Kidney capillary endothelial cell (primary cell): ENCODE measurements around the gene PAWR.
"Not testable (repeated sequence)": the region's sequence is repeated elsewhere in the genome, so short reads cannot be mapped to it uniquely, and the experiment has no call there.

Source experiments
- DNase-seq: peaks from one replicate; pipeline ENCODE4 v3.0.0-alpha.2; 2018; ENCODE audit warnings: low spot score

PAWR gene

DNA sequence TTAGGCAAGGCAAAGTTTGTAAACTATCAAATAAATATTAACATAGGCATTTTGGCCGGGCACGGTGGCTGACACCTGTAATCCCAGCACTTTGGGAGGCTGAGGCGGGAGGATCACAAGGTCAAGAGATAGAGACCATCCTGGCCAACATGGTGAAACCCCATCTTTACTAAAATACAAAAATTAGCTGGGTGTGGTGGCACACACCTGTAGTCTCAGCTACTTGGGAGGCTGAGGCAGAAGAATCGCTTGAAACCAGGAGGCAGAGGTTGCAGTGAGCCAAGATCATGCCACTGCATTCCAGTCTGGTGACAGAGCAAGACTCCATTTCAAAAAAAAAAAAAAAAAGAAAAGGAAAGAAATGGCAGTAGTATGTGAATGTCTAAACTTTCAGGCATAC, 43.9 kb downstream of the PAWR start:
- not testable (repeated sequence) for DNase-seq

DNA sequence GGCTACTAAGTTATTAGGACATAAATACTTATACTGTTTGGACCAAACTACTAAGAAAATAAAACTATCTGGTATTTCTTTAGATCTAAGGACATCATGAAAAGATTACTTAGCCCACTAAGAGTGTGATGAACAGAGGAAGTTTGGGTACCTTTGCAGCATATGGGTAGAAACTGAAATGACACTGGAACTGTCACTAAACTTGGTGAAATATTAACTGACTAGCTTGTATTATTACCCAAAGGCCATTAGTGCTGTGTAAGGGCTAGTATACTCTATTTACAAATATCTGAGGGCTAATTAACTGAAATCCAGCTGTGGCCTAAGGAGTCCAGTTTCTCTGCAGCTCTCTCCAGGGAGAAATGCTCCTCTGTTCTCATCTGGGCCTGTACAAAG, 45.5 kb downstream of the PAWR start:
- no peak for DNase-seq

DNA sequence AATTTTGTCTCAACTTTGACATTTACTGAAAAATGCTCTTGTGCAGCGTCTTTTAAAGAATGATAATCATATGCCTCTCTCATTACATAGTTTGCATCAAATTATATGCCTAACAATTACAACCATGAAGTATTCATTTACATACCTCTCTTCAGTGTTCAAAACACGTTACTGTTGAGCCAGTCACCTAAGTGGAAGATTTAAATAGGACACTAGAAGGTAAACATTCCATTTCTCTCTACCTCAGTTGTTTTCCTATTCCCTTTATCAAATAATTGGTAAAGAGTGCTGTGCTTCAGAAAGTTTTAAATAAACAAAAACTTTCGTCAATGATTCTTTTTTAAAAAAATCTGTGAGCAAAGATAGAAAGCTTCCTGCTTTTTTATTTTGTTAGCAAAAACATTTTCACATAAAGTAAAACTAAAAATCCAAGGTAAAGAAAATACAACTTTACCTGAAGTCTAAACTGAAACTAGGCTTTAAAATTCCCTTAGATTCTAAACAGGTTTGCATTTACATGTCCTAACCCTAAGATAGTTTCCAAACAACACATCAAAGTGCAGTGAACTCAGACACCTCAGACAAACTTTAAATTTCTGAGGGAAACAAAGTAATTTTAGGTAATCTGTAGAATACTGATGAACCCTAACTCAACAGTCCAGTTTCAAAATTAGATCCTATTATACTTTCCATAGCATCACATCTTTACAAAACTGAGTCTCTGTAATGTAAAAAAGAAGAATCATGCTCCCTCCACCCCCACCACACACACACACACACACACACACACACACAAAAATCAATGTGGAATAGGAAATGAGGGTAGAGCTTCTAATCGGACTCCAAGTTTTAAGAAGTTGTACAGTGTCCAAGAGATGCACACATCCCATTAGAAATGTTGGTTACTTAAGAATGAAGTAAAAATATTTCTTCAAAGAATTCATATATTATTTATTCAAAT, 46.2 kb downstream of the PAWR start:
- DNase-seq = no peak

DNA sequence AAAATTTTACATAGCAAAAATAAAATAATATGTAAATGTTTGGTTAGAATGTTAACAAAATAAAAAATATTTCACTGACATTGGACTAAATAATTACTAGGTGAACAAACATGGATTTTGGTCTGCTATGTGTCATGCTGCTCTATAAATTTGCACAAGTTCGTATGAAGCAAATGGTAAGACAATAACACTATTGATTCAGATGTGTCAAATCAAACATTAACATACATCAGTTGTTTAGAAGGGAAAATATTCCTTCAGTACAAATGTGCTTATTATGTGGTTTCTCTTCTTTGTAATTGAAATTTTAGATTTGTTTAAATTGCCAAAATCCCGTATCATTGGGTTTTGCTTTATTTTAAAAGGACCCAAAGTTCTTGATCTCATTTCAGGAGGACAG, 46.9 kb downstream of the PAWR start:
- DNase-seq = no peak

DNA sequence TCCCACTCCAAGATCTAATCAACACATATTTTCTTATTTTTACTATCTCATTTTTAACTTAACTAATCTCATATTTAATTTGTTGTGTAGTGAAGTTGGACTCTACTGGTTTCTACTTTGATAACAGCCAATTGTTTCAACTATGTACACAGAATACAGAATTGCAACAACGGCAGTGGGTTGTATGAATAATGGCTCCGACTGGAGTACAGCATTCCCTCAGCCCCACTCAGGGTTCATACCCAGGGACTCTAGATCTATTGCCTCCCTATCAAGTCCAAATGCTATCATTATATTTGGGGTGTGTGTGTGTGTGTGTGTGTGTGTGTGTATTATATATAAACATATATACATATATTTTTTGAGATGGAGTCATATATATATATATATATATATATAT, 52.3 kb downstream of the PAWR start:
- no peak for DNase-seq

DNA sequence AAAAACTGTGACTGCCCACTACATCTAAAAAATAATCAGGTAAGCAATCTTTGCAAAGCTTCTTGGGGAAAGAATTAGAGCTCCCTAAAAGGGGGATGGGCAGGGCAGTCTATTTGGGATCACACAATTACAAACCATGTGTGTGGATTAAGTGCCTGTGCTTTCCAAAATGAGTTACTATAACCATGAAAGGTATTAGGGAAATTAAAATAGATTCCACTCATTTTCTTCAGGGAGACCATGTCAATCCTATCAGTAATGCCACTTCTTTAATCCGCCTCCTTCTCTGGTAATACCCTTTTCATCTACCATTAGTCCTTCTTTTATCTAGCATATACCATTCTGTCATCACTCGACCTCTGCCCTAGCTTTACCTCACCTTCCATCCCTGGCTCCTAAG, 53.7 kb downstream of the PAWR start:
- no peak for DNase-seq

DNA sequence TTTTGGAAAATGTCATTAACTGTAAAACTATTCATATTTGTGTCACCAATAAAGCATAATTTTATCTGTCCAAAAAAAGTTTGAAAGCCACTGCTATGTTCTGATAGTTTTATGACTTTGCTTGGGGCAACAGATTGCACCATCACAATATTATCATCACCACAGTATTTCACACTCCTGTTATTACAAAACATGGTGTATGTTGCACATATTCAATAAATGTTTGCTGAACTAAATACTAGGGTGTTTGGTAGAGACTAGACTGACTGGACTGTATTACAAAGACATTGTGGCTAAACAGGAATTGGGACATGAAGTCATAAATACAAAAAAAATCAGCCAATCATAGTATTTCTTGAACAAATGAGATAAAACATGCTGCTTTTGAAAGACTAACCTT, 55.1 kb downstream of the PAWR start:
- DNase-seq = no peak

DNA sequence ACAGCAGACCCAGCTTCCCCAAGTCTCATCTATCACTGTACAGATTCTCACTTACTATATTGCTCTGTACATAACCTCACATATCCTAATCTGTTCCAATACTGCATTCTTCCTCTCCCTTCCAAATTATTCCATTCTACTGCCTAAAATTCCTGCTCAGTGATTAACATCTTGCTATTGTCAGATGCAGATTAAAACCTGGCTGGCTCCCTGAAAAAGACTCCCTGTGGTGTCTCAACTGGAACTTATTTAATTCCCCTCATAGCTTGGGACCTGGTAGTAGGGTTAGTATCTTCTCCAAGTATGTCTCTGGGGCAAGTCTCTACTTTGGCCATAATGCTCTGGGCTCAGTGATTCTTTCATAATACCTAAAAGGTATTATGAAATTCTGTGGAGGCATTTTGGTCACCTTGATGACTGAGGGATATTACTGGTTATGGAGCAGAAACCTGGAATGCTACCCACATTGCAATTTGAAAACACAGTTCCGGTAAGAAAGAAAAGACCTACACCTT, 55.8 kb downstream of the PAWR start:
- DNase-seq = no peak

DNA sequence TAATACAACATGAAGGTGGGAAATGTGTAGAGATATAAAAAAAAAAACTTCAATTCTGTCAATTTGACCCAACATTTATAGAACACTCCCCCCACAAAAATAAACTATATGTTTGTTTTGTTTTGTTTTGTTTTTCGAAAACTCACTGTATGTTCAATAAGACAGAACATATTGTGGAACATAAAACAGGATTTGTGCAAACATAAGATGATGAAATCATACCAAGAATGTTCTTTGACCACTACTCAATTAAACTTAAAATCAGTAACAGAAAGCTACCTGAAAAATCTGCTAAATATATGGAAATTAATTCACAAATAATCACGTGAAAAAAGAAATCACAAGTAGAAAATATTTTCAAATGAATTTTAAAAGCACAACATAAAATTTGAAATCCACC, 61.2 kb downstream of the PAWR start:
- DNase-seq = no peak

DNA sequence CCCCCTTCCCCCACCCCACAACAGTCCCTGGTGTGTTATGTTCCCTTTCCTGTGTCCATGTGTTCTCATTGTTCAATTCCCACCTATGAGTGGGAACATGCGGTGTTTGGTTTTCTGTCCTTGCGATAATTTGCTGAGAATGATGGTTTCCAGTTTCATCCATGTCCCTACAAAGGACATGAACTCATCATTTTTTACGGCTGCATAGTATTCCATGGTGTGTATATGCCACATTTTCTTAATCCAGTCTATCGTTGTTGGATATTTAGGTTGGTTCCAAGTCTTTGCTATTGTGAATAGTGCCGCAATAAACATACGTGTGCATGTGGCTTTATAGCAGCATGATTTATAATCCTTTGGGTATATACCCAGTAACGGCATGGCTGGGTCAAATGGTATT, 64.0 kb downstream of the PAWR start:
- DNase-seq = not testable (repeated sequence)

DNA sequence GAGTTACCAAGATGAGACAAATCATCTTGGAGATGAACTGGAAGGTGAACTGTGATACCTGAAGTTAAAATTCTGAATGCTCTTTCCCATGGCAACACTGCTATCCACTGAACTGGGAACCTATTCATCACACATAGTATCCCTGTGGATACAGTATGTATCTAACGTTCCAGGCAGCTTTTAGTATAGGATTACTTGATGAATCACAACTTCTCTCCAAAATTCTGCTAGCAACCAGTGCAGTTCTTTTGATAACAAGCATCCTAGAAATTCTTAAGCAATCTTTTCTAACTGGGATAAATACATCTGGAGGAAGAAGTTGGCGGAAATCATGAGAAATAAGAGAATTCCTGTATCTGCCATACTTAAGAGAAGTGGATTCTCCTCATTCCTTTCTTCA, 66.4 kb downstream of the PAWR start:
- no peak for DNase-seq

DNA sequence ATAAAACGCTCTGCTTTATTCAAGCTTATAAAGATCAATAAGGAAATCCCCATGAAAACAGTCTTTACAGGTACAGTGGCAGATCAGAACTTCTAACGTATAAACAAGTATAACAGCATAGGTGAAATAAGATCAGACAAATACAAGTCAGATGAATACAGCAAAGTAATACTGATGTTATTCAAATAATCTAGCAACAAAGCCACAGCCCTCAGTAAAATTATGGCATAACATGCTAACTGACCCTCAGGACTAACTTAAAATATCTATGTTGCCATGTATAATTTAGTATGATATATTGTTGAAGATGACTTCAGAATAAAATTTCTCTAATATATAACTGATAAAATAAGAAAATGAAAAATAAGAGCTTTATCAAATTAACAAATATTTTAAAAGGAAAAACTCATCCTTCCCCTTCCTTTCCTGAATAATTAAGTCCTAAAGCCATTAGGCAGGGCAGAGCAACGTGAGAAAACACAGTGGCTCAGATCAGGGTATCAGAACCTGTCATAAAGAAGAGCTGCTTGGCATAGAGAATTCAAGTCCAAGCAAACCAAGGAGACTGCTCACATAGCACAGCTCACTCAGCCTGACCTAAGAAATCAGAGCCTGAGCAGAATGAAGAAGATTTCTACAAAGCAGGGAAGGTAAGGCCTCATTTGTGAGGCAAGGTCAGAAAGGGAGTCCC, 70.7 kb downstream of the PAWR start:
- no peak for DNase-seq

DNA sequence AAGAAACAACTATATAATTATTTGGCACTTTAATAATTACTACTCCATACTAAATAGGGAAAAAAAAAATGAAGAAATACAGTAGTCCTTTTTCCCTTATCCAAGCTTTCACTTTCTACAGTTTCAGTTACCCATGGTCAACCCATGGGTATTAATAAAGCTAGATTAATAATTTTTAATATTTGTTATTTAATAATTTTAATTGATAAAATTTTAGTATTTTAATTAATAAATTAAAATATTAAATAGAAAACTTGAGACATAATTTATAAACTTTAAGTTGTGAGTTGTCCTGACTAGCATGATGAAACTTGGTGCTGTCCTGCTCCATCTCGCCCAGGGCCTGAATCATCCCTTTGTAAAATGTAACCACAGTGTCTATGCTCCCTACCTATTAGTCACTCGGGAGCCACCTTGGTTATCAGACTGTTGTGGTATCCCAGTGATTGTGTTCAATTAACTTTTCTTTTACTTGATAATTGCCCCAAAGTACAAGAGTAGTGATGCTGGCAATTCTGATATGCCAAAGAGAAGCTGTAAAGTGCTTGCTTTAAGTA, 71.8 kb downstream of the PAWR start:
- DNase-seq = no peak

DNA sequence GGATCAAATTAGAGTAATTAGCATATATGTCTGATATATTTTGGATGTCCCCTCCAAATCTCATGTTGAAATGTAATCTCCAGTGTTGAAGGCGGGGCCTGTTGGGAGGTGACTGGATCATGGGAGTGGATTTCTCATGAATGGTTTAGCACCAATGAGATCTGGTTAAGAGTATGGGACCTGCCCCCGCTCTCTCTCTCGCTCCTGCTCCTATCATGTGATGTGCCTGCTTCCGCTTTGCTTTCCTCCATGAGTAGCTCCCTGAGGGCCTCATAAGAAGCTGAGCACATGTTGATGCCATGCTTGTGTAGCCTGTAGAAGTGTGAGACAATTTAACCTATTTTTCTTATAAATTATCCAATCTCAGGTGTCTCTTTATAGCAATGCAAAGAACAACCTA, 73.1 kb downstream of the PAWR start:
- no peak for DNase-seq

DNA sequence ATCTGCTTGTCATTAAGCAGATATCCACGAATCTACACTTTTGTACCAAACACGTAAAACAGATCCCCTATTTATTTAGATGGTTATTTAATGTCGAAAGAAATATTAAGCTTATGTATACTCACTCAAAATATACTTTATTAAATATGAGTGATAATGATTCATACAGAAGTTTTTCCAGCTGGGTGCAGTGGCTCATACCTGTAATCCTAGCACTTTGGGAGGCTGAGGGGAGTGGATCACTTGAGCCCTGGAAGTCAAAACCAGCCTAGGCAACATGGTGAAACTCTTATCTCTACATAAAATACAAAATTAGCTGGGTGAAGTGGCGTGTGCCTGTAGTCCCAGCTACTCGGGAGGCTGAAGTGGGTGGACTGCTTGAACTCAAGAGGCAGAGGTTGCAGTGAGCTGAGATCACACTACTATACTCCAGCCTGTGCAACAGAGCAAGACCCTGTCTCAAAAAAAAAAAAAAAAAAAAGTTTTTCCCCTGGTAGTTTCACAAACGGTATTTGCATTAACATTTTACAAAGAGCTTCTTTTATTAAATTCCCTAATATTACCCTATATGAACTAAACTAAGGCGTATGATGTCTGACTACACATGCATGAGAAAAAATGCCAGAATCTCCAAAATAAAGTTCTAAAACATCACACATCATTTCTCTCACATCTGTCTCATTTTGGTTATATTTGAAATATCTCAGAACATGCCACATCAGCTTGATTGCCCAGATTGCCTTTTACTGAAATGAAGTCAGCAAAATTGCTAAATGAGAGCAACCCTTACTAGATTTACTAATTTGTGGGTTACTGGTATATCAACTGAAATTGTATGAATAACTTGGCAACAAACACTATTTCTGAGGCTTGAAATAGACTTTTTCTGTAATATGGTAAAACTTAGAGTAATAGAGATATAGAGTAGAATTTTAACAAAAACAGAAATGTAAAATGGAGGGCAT, 74.9 kb downstream of the PAWR start:
- DNase-seq = no peak

DNA sequence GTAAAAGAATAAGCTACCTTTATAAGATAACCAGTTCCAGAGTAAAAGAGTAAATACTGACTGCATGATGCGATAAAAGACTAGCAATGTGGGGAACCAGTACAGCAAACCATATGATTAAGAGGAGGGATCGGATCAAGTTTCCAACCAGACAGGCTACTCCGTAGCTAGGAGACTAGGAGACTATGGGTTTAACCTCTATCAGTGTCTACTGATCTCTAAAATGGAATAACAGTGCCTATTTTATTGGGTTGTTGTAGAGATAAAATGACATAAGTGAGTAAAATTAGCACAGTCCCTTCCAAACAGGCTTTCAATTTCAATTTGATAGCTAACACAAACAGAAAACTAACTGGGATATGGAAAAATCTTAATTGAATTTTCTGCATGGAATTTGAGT, 76.0 kb downstream of the PAWR start:
- no peak for DNase-seq

DNA sequence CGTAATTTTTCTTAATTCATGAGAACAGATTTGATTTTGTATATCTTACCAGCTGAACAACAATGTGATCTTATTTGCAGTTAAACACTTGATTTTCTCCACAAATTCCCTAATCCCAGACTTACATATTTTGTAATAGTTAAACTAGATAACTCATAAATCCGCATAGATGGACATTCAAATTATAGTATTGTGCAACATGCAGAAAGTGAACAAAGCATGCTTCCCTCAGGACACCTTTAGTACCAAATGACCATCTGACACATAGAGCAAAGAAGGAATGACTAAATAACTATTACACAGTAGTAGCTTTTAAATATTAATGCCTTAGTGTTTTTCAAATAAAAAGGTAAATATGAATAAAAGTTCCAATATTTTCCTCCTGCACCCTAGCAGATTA, 88.9 kb downstream of the PAWR start:
- DNase-seq = no peak

DNA sequence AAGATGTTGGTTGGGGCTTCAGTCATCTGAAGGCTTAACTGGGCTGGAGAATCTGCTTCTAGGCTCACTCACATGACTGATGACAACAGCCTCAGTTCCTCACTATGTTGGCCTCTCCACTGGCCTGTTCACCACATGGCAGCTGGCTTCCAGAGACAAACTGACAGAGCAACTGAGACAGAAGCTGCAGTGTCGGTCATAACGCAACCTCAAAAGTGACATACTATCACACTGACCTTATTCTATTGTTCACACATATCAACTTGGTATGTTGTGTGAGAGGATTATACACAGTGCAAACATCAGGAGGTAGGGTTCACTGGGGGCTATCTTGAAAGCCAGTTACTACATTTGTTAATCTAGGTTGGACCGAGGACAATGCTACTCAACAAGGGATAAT, 92.9 kb downstream of the PAWR start:
- DNase-seq = no peak

DNA sequence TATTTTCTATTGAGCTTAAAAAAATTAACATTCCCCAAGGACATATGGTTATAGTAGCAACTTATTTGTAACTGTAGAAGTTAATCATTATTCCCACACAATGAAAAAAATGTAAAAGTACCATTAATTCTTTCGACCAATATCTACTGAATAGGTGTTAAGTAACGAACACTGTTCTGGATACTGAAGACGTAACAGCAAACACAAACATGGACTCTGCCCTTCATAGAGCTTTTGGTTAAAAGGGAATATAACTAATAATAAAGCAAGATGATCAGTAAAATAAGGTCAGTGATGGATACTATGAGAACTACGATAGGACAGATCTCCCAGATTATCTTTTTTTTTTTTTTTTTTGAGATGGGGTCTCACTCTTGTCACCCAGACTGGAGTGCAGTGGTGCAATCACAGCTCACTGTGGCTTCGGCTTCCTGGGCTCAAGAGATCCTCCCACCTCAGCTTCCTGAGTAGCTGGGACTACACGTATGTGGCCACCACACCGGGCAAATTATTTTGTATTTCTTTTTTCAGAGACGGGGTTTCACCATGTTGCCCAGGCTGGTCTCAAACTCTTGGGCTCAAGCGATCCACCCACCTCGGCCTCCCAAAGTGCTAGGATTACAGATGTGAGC, 93.9 kb downstream of the PAWR start:
- DNase-seq = no peak

DNA sequence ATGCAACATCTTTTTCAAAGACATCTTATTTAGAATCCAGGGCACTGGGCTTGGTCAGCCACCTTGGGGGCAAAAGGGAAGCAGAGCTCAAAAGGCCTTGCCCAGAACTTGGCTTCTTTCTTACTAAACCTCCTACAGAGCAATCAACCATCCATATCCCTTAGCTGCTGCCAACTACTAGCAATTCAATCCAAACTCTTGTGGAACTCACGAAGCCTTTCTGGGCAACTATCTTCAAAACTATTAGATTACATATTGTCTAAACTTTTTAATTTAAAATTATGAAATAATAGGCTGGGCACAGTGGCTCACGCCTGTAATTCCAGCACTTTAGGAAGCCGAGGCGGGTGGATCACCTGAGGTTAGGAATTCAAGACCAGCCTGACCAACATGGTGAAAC, 95.5 kb downstream of the PAWR start:
- DNase-seq = no peak

DNA sequence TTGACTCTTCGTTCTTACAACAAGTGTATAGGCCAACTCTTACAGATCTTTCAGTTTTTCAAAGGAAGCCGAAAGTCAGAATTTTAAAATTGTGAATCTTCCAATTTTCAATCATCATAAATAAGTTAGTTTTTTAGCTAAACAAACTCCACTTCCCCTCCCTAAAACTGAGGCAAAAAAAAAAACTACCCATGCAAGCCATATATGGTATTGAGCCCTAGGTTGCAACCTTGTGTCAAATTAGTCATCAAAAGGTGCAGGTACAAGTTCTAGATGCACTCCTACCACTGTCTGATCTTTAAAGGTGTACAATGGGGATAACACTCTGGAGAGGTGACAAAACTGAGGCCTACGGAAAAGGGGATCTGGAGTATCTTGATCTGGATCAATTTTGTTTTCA, 97.9 kb downstream of the PAWR start:
- DNase-seq = no peak
